GM23338 (cell line): ENCODE data around the gene MYT1.

Experiments
- CREB1 ChIP-seq: fragments of 250-450 bp; sonication (Bioruptor Pico); IDR thresholded peaks from 2 replicates; pipeline ENCODE4 v1.5.0; 2020; ENCODE audit warnings: low read depth, mild to moderate bottlenecking, moderate library complexity
- CTCF ChIP-seq, 2 experiments: fragments of 200-600 bp in 1 of 2; sonication (generic) in 1 of 2; conservative IDR thresholded peaks; 2 replicates each; pipeline versions ENCODE4 v1.5.1 to v1.6.1; 2016 to 2017; ENCODE audit warnings: antibody characterized with exemption in 2 of 2, low read depth in 2 of 2, mild to moderate bottlenecking in 2 of 2, moderate library complexity in 1 of 2
- POLR2AphosphoS5 ChIP-seq: IDR thresholded peaks from 2 replicates; pipeline ENCODE4 v1.6.1; 2016; ENCODE audit warnings: antibody characterized with exemption, low read depth
- STAT1 ChIP-seq: IDR thresholded peaks from one replicate; pipeline ENCODE4 v1.6.1; 2016; ENCODE audit warnings: antibody characterized with exemption; ENCODE audit not compliant: unreplicated experiment
- ZNF462 ChIP-seq: fragments of 250-450 bp; sonication (Bioruptor Pico); IDR thresholded peaks from 2 replicates; pipeline ENCODE4 v1.5.0; 2020; ENCODE audit warnings: mild to moderate bottlenecking, moderate library complexity

GRCh38 chr20:64166721-64167615, 2.7 kb downstream of the MYT1 start:
- TF ChIP-seq CTCF (conservative IDR thresholded peaks at IDR 0.05; ENCODE audit: low read depth in 2 of 2) (no peak), STAT1 (no peak), ZNF462 (CRISPR knock-in tag) (no peak), CREB1 (CRISPR knock-in tag) (no peak), POLR2AphosphoS5 (no peak)
